ENCODE results near the gene MCCD1.
A peak's percentile ranks its signal among the peaks of the same experiment; 100 is the strongest.
"Not testable (repeated sequence)": the region's sequence is repeated elsewhere in the genome, so short reads cannot be mapped to it uniquely, and the experiment has no call there.

MCCD1 gene

DNA sequence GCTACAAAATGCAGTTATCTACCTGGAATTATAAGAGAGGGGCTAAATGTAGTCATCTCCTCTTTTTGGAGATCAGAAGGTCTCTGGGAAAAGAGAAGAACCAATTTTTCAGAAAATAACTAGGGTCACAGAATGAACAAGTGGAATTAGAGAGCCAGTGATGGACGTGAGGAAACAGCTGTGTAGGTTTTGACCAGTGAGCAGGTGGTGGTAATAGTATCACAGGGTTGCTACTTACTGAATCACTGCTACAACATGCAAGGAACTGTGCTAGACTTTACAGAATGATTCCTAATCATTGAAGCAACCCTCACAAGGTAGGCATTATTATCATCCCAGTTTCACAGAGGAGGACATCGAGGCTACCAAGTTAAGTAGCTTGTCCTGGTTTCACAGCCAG lies 15.9 kb downstream of the MCCD1 start:
- FAIRE-seq: no peak

DNA sequence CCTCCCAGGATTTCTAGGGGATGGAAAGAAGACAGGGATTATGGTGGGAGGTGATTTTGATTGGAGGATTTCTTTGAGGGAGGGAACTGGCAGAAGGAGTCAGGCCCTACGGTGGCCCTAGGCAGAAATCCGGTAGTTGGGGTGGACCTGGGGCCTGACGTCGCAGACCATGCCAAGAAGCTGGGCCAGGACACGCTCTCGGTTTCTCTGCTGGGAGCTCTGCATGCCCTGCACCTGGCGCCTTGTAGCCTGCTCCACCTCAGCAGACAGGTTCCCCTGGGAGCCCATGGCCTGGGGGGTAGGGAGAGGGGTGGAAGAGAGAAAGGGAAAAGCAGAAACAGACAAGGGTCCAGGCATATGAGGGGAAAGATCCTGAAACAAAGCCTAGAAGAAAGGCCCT lies 16.5 kb downstream of the MCCD1 start:
- no peak for FAIRE-seq

DNA sequence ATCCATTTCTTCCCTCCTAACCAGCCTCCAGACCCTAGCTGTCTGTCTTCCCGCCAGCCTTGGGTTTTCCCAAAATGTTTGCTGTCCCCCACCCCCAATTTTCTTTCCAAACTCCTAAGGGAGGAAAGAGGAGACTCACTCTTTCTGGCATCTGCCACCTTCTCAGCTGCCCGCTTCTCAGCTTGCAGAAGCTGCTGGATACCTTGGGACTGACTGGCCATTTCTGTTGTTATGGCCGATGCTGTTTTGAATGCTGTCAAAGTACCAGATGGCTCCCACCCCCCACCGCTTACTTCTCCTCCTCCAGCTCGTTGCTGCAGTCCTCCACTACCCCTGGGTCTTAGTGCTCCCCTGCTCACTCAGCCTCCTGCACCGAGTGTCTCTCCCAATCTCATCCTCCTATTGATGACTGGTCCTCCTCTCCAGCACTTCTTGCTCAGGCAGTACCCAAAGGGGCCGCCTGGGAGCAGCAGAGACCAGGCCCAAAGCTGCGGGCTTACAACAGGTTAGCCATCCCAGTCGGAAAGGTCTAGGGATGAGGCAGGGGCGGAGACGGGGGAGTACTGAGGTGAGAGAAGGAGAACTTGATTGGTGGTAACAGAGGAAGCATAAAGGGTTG lies 17.7 kb downstream of the MCCD1 start, which contains the start of gene ATP6V1G2:
Gene ATP6V1G2 (minus strand): TSS at position 270 of the 619 bp plus-strand sequence. CDS start 49 bp downstream, at position 221.
- peak; percentile 83 for FAIRE-seq

DNA sequence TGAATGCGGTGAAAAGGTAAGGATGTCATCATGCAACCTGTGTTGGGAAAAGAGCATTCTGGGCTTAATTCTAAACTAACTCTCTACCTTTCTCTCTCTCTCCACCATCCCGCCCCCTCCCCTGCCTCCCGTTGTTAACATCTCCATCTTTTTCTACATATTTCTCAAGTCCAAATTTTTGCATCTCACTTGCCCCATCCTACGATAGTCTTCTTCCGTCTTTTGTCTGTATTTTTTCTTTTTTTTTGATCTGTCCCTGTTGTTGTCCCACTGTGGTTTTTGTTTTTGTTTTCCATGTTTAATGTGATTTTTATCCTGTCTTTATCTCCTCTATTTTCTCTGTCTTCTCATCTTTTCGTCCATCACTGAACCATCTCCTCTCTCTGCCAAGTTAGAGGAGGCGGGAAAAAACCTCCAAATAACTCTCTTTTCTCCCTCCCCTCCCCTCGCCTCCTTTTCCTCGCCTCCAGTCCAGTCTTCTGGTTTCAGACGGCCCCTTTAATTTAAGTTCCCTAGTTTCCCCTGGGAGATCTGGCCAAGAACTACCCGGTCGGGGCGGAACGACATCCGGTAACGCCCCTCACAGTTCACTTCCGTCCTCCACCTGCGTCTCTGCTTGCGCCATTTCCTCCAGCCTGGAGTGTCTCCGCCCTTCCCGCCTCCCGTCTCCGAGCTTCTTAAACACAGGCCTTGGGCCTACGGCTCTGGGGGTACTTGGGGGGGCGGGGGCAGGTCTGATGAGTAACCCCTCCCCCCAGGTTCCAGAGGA lies 18.4 kb downstream of the MCCD1 start, which contains the start of gene NFKBIL1:
Gene NFKBIL1 (plus strand): TSS at position 651 of the 769 bp plus-strand sequence. CDS start 87 bp downstream, at position 738.
- peak; percentile 88 for FAIRE-seq

DNA sequence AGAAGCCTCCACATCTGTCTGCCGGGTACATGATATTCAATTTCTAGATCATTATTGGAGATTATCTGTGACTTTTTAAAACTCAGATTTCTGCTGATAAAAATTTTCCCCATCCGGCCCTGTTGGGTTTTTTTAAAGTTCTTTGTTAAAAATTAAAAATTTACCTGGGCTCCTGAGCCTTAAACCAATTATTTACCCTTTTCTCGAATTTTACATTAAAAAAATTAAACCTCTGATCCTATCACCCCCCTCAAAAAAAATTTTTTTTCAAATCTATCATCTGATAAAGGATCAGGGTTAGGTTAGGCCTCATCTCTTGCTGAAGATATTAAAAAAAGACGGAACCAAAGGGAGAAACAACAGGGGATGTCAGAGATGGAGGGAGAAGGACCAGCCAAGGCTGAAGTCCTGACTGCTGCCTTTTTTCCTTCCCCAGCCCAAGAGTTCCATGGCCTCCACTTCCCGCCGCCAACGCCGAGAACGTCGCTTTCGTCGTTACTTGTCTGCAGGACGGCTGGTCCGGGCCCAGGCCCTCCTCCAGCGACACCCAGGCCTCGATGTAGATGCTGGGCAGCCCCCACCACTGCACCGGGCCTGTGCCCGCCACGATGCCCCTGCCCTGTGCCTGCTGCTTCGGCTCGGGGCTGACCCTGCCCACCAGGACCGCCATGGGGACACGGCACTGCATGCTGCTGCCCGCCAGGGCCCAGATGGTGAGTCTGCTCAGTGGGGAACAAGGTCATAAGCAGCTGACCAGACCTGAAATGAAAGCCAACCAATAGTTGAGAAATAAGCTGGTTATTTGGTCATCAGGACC lies 19.2 kb downstream of the MCCD1 start:
- no peak for FAIRE-seq

DNA sequence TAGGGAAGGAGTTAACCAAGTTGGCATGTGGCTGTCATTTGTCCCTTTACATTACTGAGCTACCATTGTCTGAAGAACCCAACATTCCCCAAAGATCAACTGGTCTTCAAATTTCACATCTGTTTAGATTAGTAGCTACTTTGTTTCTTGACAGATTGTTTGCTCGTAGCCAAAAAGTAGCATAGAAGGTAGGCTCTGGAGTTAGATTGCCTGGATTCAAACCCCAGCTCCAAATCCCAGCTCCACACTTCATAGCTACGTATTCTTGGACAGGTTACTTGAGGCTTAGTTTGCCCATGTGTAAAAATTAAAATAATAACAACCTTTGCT lies 19.7 kb downstream of the MCCD1 start:
- no peak for FAIRE-seq

DNA sequence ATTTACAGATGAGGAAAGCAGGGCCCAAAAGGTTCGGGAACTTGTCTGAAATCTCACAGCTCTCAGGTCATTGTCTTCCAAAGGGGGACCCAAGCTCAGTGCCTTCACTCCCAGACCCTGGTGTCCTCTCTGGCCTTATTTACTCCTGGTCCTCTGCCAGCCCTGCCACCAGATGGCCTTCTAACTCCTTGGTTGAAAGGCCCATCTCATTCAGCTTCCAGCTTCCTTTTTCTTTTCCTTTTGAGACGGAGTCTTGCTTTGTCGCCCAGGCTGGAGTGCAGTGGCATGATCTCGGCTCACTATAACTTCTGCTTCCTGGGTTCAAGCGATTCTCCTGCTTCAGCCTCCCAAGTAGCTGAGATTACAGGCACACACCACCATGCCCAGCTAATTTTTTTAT lies 22.6 kb downstream of the MCCD1 start:
- not testable (repeated sequence) for FAIRE-seq

DNA sequence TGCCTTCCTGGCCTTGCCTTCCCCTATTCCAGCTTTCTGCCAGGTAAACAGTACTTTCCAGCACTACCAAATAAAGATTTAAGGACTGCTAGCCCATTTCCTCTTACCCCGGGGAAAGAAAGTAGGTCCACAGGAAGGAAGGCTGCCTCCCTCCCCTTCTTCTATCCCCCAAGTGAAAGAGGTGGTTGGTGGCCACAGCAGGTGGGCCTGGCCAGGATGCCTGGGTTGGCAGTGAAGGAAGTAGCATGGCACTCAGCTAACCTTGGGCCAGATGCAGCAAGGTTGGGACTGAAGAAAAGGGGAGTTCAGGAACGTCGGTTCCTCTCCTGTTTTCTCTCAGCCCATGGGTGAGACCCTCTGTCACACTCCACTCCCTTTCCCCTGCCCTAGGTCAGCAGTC lies 27.5 kb downstream of the MCCD1 start:
- no peak for FAIRE-seq

DNA sequence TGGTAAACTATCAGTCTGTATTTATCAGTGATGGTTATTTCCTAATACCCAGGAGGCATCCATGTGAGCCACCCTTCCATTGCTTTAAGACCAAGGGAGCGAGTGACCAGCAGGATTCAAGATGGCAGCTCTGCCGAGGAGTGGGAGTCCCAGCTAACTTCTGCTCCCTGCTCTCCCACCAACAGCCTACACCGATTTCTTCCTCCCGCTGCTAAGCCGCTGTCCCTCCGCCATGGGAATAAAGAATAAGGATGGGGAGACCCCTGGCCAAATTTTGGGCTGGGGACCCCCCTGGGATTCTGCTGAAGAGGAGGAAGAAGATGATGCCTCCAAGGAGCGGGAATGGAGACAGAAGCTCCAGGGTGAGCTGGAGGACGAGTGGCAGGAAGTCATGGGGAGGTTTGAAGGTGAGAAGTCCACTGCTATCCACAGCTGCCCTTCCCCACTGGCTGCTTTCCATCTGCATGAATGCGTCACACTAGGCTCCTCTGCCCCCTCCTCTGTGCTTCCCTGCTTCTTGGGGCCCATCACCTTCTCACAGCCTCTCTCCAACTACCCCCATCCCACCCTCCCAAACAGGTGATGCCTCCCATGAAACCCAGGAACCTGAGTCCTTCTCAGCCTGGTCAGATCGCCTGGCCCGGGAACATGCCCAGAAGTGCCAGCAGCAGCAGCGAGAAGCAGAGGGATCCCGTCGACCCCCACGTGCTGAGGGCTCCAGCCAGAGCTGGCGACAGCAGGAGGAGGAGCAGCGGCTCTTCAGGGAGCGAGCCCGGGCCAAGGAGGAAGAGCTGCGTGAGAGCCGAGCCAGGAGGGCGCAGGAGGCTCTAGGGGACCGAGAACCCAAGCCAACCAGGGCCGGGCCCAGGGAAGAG lies 28.9 kb downstream of the MCCD1 start:
- no peak for FAIRE-seq

DNA sequence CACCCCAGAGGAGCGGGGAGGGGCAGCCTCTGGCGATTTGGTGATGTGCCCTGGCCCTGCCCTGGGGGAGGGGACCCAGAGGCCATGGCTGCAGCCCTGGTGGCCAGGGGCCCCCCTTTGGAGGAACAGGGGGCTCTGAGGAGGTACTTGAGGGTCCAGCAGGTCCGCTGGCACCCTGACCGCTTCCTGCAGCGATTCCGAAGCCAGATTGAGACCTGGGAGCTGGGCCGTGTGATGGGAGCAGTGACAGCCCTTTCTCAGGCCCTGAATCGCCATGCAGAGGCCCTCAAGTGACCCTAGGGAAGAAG lies 29.5 kb downstream of the MCCD1 start:
- no peak for FAIRE-seq

DNA sequence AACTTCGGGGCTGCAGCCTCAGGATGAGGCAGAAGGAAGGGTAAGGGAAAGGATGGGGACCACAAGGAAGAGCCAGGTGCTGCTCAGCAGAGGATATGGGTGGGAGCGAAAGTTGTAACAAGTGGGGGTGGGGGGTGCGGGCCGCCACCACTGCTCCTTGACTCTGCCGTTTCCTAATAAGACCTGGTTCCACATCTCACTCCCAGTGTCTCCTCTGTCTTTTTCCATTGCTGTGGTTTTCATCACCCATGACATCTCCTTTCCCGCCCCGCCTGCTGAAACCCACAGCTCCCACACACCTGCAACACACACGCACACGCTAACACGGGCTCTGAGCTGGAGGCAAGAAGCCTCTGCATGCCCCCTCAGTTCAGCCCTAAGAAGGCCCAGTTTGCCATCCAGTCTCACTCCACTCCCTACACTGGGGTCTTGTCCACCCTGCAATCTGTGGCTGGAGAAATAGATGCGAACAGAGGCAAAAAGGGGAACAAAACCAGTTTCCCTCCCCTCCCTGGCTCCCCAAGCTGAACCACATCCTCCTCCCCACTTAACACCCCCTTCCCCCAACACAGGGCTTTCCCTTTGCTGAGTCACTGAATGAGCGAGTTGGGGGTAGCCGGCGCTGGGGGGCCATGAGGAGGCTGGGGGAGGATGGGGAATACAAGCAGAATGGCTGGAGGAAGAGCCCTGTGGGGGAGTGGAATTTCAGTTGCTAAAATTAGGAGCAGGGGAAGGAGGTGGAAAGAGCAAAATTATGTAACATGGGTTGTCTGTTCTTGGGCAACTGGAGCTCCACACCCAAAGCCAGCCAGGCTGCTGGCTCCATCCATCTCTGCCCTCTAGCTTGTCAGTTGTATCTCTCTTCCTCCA lies 30.1 kb downstream of the MCCD1 start:
- no peak for FAIRE-seq

DNA sequence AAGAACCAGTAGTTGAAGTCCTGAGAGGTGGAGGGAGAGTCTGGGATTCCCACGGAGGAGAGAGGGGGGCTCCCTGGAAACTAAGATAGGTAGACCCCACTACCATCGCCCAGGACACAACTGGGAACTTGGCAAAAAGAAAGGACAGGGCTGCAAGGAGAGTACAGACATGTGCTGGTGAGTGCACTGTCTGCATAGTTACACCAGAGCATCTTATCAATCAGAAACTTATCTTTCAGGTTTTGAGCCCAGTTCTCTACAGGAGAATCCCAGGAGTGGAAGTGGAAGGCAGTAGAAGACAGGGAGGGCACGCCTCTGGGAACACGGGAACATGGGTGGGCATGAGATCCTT lies 30.8 kb downstream of the MCCD1 start:
- FAIRE-seq: no peak

DNA sequence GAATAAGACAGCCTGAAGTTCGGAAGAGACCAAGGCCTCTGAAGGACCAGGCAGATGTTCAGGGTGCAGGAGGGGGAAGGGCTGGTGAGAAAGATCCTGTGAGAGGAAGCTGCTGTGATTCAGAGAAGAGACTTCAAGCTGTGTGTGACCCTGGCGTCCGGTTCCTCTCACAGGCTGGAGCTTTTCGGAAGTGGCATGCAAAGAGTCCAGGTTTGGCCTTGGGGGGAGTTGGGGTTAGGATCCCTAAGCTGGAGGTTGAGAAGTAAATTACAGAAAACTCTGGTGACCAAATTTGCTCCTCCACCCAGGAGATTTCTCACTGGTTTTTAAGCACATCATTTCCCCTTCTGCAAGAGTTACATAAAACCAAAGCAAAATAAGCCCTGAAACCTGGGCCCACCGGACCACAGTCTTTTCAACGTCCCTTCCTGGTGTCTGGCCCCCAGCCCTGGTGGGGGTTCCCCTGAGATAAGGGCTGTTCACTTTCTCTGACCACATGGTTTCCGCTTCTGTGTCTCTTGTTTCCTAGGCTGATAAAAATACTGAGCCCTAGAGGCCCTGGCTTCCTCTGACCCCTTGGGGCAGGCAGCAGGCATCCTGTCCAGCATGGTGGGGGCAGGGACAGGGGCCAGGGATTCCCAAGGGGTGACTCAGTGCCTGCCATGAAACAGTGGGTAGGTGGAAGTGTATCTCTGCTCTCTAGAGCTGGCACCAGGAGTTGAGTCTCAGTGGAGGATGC lies 31.4 kb downstream of the MCCD1 start:
- no peak for FAIRE-seq

DNA sequence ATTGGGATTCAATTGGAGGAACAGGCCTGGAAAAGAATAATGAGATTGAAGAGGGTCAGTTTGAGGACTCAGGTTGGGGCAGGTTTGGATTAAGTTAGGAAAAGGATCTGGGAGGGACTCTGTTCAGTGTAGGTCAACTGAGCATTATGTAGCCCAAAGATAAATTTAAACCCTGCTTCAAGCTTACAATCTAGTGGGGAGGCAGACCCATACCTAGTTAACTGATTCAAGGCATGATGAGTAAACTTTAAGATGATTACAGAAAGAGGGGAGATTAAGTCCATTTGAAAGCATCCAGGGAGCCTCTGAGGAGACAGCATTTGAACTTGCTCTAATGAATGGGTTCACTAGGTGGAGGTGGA lies 31.9 kb downstream of the MCCD1 start:
- FAIRE-seq: no peak

DNA sequence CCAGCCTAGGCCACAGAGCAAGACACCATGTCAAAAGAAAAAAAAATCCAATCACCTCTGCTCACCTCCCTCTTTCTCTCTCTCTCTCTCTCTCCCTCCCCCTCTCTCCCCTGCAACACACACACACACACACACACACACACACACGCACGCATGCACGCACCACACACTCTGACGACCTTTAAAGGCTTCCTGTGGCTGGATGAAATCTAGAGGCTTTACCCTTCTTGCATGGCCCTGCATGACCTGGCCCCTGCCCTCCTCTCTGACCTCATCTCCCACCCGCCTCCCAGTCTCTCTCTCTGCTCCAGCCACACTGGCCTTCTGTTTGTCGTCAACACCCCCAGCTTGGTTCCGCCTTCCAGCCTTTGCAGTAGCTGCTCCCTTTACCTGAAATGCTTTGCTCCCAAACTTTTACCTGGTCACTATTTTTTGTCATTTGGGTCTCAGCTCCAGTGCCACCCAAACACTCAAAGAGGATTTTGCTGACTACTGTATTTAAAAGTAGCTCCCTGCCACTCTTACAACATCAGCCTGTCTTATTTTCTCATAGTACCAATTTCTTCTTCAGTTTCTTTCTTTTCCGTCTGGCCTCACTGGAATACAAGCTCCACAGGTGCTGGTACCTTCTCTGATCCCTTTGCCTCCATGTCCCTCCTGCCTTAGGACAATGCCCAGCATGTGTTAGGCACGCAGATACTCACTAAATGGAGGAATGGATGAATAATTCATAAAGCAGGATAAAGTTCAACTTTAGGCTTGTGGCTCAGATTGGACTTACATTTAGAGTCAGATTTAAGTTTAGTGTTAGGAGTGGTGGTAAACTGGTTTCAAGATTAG lies 39.0 kb downstream of the MCCD1 start:
- FAIRE-seq: no peak

DNA sequence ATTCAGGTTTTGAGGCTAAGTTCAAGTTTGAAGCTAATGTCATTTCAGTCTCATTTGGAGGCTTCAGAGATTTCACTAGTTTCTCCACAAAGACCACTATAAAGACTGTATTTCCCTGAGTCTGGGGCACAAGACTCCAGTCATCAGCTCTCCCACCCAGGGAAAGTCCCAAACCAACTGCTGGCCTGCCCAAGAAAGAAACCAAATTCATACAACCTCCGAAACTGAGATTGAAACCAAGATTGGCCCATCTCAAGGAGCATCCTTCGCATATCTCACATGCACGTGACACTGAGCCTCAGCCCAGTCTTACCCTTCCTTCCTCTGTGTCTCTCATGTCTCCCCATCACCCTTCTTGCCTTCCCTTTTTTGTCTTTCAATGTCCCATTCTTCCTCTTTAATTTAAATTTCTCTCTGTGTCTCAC lies 39.8 kb downstream of the MCCD1 start:
- FAIRE-seq: no peak

DNA sequence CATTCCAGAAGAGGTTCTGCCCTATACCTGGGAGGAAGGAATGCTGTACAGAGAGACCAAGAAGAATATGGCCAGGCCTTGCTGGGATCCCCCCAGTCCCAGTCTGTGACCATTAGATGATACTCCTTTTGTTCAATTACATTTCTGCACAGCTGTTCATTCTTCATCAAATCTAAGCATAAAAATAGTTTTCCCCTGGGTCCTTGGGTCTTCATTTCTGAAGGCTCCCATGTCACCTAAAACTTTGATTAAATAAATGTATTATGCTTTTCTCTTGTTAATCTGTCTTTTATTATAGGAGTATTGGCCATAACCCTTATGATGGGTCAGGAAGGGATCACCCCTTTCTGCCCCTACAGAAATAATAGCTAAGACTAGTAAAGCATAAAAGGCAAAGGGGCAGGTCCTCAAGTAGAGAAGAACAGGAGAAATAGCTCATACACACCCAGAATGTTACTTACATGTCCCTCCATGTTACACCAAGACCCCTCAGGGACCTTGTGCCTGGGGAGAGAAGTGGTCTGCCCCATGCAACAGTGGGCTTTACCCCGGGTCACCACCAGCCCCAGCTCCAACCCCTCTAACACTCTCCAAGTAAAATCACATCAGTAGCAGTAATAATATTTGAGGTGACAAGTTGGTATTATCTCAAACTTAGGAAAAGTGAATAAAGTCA lies 41.2 kb downstream of the MCCD1 start:
- FAIRE-seq: no peak

DNA sequence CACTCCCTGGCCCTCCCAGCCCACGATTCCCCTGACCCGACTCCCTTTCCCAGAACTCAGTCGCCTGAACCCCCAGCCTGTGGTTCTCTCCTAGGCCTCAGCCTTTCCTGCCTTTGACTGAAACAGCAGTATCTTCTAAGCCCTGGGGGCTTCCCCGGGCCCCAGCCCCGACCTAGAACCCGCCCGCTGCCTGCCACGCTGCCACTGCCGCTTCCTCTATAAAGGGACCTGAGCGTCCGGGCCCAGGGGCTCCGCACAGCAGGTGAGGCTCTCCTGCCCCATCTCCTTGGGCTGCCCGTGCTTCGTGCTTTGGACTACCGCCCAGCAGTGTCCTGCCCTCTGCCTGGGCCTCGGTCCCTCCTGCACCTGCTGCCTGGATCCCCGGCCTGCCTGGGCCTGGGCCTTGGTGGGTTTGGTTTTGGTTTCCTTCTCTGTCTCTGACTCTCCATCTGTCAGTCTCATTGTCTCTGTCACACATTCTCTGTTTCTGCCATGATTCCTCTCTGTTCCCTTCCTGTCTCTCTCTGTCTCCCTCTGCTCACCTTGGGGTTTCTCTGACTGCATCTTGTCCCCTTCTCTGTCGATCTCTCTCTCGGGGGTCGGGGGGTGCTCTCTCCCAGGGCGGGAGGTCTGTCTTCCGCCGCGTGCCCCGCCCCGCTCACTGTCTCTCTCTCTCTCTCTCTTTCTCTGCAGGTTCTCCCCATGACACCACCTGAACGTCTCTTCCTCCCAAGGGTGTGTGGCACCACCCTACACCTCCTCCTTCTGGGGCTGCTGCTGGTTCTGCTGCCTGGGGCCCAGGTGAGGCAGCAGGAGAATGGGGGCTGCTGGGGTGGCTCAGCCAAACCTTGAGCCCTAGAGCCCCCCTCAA lies 43.5 kb downstream of the MCCD1 start, which contains the start of gene LTA:
Gene LTA (plus strand): TSS at position 249 of the 871 bp plus-strand sequence. CDS start 454 bp downstream, at position 703.
- no peak for FAIRE-seq

All from G401.6 (cell line).